Measurements from ENCODE around the gene GAS7. TPM values are rescaled to one million over a fixed set of nuclear protein-coding genes. Genes with fewer than 3 reads are reported as not detected.

GAS7 gene
- total and polyA plus RNA-seq, 2 experiments from 2014 or later = 1.9 to 10.7 TPM

DNA sequence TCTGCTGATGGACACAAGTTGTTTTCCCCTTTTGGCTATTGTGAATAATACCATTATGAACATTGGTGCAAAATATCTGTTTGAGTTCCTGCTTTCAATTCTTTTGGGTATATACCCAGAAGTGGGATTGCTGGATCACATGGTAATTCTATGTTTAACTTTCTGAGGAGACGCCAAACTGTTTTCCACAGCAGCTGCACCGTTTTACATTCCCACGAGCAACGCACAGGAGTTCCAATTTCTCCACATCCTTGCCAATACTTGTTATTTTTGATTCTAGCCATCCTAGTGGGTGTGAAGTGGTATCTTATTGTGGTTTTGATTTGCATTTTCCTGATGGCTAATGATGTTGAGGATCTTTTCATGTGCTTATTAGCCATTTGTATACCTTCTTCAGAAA, 43.4 kb upstream of the GAS7 start:
- H4K20me1 ChIP-seq (replicated peaks; ENCODE audit: insufficient read depth) = no peaks in the 10 kb centered on the region
- no peak overlapping the region for H3K27ac ChIP-seq (ENCODE audit: low read depth)
- Mint-ChIP-seq H3K4me1 (no peaks in the 10 kb centered on the region; the same call in 2 of the 3 replicates), H3K9me3 (no peaks in the 10 kb centered on the region), H3K4me3 (no peak overlapping the region), H3K27ac (no peak overlapping the region), H3K36me3 (ENCODE audit: low read depth) (no peaks in the 10 kb centered on the region), H3K27me3 (ENCODE audit: insufficient read depth, low read depth, poor library complexity) (peaks cover 4% of the 10 kb centered on the region)
- TF ChIP-seq NANOG (IDR thresholded peaks at IDR 0.05; ENCODE audit: borderline replicate concordance) (no peak), ZNF114 (CRISPR knock-in tag; IDR thresholded peaks at IDR 0.05) (no peak), POLR2AphosphoS5 (IDR thresholded peaks at IDR 0.05; ENCODE audit: low read depth) (no peak), CREB1 (CRISPR knock-in tag; IDR thresholded peaks at IDR 0.05; ENCODE audit: low read depth) (no peak), EZH2phosphoT487 (IDR thresholded peaks at IDR 0.05; ENCODE audit: unreplicated experiment) (no peak), EZH2 (IDR thresholded peaks at IDR 0.05; ENCODE audit: low read depth, unreplicated experiment) (no peak), JUNB (IDR thresholded peaks at IDR 0.05; ENCODE audit: unreplicated experiment) (no peak)
- TF ChIP-seq, protein P1, sequence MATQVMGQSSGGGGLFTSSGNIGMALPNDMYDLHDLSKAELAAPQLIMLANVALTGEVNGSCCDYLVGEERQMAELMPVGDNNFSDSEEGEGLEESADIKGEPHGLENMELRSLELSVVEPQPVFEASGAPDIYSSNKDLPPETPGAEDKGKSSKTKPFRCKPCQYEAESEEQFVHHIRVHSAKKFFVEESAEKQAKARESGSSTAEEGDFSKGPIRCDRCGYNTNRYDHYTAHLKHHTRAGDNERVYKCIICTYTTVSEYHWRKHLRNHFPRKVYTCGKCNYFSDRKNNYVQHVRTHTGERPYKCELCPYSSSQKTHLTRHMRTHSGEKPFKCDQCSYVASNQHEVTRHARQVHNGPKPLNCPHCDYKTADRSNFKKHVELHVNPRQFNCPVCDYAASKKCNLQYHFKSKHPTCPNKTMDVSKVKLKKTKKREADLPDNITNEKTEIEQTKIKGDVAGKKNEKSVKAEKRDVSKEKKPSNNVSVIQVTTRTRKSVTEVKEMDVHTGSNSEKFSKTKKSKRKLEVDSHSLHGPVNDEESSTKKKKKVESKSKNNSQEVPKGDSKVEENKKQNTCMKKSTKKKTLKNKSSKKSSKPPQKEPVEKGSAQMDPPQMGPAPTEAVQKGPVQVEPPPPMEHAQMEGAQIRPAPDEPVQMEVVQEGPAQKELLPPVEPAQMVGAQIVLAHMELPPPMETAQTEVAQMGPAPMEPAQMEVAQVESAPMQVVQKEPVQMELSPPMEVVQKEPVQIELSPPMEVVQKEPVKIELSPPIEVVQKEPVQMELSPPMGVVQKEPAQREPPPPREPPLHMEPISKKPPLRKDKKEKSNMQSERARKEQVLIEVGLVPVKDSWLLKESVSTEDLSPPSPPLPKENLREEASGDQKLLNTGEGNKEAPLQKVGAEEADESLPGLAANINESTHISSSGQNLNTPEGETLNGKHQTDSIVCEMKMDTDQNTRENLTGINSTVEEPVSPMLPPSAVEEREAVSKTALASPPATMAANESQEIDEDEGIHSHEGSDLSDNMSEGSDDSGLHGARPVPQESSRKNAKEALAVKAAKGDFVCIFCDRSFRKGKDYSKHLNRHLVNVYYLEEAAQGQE (IDR thresholded peaks at IDR 0.05; ENCODE audit: unreplicated experiment) = no peak
- no peaks in the 10 kb centered on the region for H3K36me3 ChIP-seq (ENCODE audit: insufficient read depth)
- no peaks in the 10 kb centered on the region for H3K79me2 ChIP-seq (replicated peaks; ENCODE audit: insufficient read depth)
- DNase-seq (ENCODE audit: low spot score) = no peak
- no peak overlapping the region for H3K4me2 ChIP-seq
- H3F3A ChIP-seq (replicated peaks; ENCODE audit: low read depth) = no peaks in the 10 kb centered on the region
- H3K9me2 ChIP-seq (ENCODE audit: insufficient read depth) = peaks cover 6% of the 10 kb centered on the region; the same call in 1 of the 2 replicates
- H3K4me3 ChIP-seq = no peak overlapping the region
- H2AFZ ChIP-seq = no peak overlapping the region
- H3K4me1 ChIP-seq (ENCODE audit: insufficient read depth) = no peaks in the 10 kb centered on the region
- ATAC-seq = no peak
- no peaks in the 10 kb centered on the region for H3K27me3 ChIP-seq (ENCODE audit: insufficient read depth)

DNA sequence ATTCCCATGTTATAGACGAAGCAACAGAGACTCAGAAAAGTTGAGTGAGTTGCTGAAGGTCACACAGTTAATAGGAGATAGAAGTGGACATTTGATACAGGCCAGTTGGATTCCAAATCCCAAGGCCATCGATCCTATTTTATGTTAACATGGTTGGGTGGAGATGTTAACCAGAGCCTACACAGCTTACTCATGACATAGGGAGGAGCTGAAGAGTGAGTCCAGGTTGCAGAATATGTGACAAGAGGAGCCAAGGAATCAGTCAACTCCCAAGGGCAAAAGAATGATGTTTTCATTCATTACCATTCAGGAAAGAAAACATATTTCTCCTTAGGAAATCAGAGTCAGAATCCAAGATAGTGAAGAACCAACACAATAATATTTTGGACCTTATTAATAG, 40.3 kb upstream of the GAS7 start:
- Histone ChIP-seq H3F3A (replicated peaks; ENCODE audit: low read depth) (no peaks in the 10 kb centered on the region), H2AFZ (no peak overlapping the region), H3K4me2 (no peak overlapping the region), H3K27me3 (ENCODE audit: insufficient read depth) (no peaks in the 10 kb centered on the region), H3K4me3 (no peak overlapping the region), H3K9me2 (ENCODE audit: insufficient read depth) (peaks cover 6% of the 10 kb centered on the region; the same call in 1 of the 2 replicates), H3K79me2 (replicated peaks; ENCODE audit: insufficient read depth) (no peaks in the 10 kb centered on the region), H3K36me3 (ENCODE audit: insufficient read depth) (no peaks in the 10 kb centered on the region), H3K4me1 (ENCODE audit: insufficient read depth) (no peaks in the 10 kb centered on the region), H4K20me1 (replicated peaks; ENCODE audit: insufficient read depth) (no peaks in the 10 kb centered on the region), H3K27ac (ENCODE audit: low read depth) (no peak overlapping the region)
- Mint-ChIP-seq H3K9me3 (peaks cover 3% of the 10 kb centered on the region; the same call in 2 of the 3 replicates), H3K36me3 (ENCODE audit: low read depth) (no peaks in the 10 kb centered on the region; the same call in 2 of the 3 replicates), H3K27ac (no peak overlapping the region), H3K4me3 (no peak overlapping the region), H3K4me1 (no peaks in the 10 kb centered on the region), H3K27me3 (ENCODE audit: insufficient read depth, low read depth, poor library complexity) (peaks cover 13% of the 10 kb centered on the region)
- ATAC-seq (no peak), DNase-seq (ENCODE audit: low spot score) (no peak)
- TF ChIP-seq JUNB (IDR thresholded peaks at IDR 0.05; ENCODE audit: unreplicated experiment) = no peak
- TF ChIP-seq POLR2AphosphoS5 (IDR thresholded peaks at IDR 0.05; ENCODE audit: low read depth) = no peak
- TF ChIP-seq ZNF331 (CRISPR knock-in tag; IDR thresholded peaks at IDR 0.05; ENCODE audit: low read depth) = no peak
- no peak for TF ChIP-seq EZH2 (IDR thresholded peaks at IDR 0.05; ENCODE audit: low read depth, unreplicated experiment)
- TF ChIP-seq, protein P1 (IDR thresholded peaks at IDR 0.05; ENCODE audit: unreplicated experiment) = no peak
- TF ChIP-seq STAT1 (IDR thresholded peaks at IDR 0.05; ENCODE audit: unreplicated experiment) = no peak
- TF ChIP-seq EZH2phosphoT487 (IDR thresholded peaks at IDR 0.05; ENCODE audit: unreplicated experiment) = no peak
